Retinal pigment epithelial cell (primary cell): ENCODE measurements around the gene PIK3C2G.

ENCODE experiments used
- DNase-seq: peaks from one replicate; pipeline ENCODE4 v3.0.0-alpha.2; 2010; ENCODE audit warnings: low read depth
- H3K4me3 ChIP-seq: 2 replicates; pipeline ENCODE4 v1.5.1; 2011; ENCODE audit warnings: mild to moderate bottlenecking, low read length, control low read depth, moderate library complexity
- CTCF ChIP-seq: conservative IDR thresholded peaks from 2 replicates; pipeline ENCODE4 v1.5.1; 2011; ENCODE audit warnings: low read depth, low read length, control low read depth, inconsistent platforms

The PIK3C2G gene

GRCh38 chr12:18589316-18589715 is 328.0 kb downstream of the PIK3C2G start:
- no peak for DNase-seq
- TF ChIP-seq CTCF: peak; percentile 39
- H3K4me3 ChIP-seq: no peak overlapping the region

- TF ChIP-seq CTCF: no peak
- no peak for DNase-seq
- no peak overlapping the region for H3K4me3 ChIP-seq
Measured at GRCh38 chr12:18591473-18591872, 330.2 kb downstream of the PIK3C2G start.

GRCh38 chr12:18595412-18595811 is 334.1 kb downstream of the PIK3C2G start:
- H3K4me3 ChIP-seq: no peak overlapping the region
- no peak for DNase-seq
- TF ChIP-seq CTCF: no peak

GRCh38 chr12:18601962-18602361 is 340.6 kb downstream of the PIK3C2G start:
- TF ChIP-seq CTCF: no peak
- H3K4me3 ChIP-seq: no peak overlapping the region
- no peak for DNase-seq

- TF ChIP-seq CTCF: no peak
- no peak for DNase-seq
- H3K4me3 ChIP-seq: no peak overlapping the region
Measured at GRCh38 chr12:18612971-18613370, 351.7 kb downstream of the PIK3C2G start.

GRCh38 chr12:18620986-18621385 is 359.7 kb downstream of the PIK3C2G start:
- no peak for DNase-seq
- no peak for TF ChIP-seq CTCF
- no peak overlapping the region for H3K4me3 ChIP-seq

GRCh38 chr12:18629445-18629844 is 368.1 kb downstream of the PIK3C2G start:
- DNase-seq: no peak
- H3K4me3 ChIP-seq: no peak overlapping the region
- TF ChIP-seq CTCF: no peak
